GM12891 (cell line): Measurements from ENCODE around the gene PPFIBP1.
A peak's percentile ranks its signal among the peaks of the same experiment; 100 is the strongest.

ENCODE experiments used
- DNase-seq: peaks from one replicate; pipeline ENCODE4 v3.0.0; 2011; ENCODE audit warnings: low spot score; ENCODE audit not compliant: insufficient read length
- FAIRE-seq: peaks from 2 replicates; lab custom pipeline; 2011; peaks lifted over from hg19 to GRCh38; lab: Jason Lieb, UNC
- PAX5 ChIP-seq: IDR thresholded peaks from 2 replicates; pipeline ENCODE4 v1.6.1; 2011; ENCODE audit warnings: low read length, moderate library complexity, mild to moderate bottlenecking; ENCODE audit not compliant: insufficient read depth, severe bottlenecking
- POLR2A ChIP-seq: IDR thresholded peaks from 2 replicates; pipeline ENCODE4 v1.6.1; 2011; ENCODE audit warnings: low read depth, low read length, control low read depth
- POLR2AphosphoS5 ChIP-seq: IDR thresholded peaks from 2 replicates; pipeline ENCODE4 v1.6.1; 2011; ENCODE audit warnings: low read depth, low read length, control low read depth
- POU2F2 ChIP-seq: IDR thresholded peaks from 2 replicates; pipeline ENCODE4 v1.6.1; 2011; ENCODE audit warnings: low read depth, mild to moderate bottlenecking, control low read depth, low read length, moderate library complexity
- SPI1 ChIP-seq: IDR thresholded peaks from 2 replicates; pipeline ENCODE4 v1.6.1; 2011; ENCODE audit warnings: low read depth, low read length, control low read depth
- TAF1 ChIP-seq: IDR thresholded peaks from 2 replicates; pipeline ENCODE4 v1.6.1; 2011; ENCODE audit warnings: low read depth, low read length, control low read depth

The PPFIBP1 gene

GRCh38 chr12:27524494-27524835, 459 bp downstream of the PPFIBP1 start:
- TF ChIP-seq SPI1 (no peak), PAX5 (no peak), POLR2A (no peak), POLR2AphosphoS5 (no peak), TAF1 (no peak), POU2F2 (no peak)
- DNase-seq (no peak), FAIRE-seq (no peak)

DNA sequence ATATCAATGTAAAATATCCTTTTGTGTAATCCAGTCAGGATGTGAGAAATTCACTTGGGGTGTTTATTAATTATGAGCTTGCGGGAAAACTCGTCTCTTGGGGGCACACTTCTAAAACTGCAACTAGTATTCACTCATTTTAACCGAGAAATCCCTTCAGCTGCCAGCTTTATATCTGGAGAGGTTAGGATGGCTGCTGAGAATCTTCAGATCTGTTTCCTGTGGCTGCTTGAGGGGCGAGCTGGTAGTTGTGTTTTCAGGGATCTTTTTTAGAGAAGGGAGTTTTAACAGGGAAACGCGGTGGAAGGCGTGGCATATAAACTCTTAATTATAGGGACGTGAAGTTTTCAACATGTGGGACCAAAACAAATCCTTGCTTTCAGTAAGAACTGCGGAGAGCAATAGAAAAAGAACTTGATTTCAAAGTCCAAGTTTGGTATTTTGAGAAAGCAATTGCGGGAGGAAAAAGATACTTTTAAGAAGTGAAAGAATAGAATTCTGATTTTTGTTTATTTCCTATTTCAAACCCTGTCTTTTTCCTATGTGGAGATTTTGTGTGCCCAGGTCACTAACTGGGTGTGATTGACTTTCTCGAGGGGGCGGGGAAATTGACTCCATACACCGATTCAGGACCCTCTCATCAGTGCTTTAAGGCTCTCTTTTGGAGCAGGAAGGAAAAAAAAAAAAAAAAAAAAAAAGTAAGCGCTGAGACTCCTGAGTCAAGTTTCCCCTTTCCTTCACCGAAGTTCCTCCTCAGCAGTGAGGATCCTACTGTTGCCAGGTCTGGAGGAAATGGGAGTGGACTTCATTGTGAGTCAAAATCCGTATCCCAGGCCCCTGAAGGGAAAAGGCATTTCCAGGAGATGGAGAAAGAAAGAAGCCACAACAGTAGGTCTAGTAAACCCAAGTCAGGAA, 1.1 kb downstream of the PPFIBP1 start:
- TF ChIP-seq POLR2AphosphoS5 (no peak), SPI1 (no peak), POU2F2 (no peak), TAF1 (no peak), PAX5 (no peak), POLR2A (no peak)
- FAIRE-seq (no peak), DNase-seq (no peak)

DNA sequence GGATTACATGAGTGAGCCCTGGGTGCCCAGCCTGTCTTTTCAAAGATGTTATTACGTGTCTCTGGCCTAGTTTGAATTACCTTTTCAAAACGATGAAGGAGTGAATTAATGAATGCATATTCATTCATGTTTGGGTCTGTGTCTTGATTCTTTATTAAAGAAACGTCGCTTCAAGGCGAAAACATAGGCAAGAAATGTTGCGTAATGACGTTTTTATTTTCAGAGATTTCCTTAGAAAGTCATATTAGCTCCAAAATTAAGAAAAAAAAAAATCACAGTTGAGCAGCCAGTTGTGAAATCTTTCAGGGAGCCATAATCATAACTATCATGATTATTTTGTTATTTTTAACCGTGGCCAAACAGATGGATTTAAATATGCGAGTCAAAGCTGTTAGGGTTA, 3.5 kb downstream of the PPFIBP1 start:
- FAIRE-seq (no peak), DNase-seq (no peak)
- TF ChIP-seq POU2F2 = no peak
- no peak for TF ChIP-seq POLR2AphosphoS5
- no peak for TF ChIP-seq SPI1

- DNase-seq = no peak
- no peak for TF ChIP-seq POLR2A
- no peak for TF ChIP-seq POLR2AphosphoS5
- no peak for TF ChIP-seq TAF1
- no peak for TF ChIP-seq PAX5
- no peak for TF ChIP-seq SPI1
- TF ChIP-seq POU2F2 = no peak
- peak; percentile 47 for FAIRE-seq
Measured at GRCh38 chr12:27528788-27529187, 4.8 kb downstream of the PPFIBP1 start.

DNA sequence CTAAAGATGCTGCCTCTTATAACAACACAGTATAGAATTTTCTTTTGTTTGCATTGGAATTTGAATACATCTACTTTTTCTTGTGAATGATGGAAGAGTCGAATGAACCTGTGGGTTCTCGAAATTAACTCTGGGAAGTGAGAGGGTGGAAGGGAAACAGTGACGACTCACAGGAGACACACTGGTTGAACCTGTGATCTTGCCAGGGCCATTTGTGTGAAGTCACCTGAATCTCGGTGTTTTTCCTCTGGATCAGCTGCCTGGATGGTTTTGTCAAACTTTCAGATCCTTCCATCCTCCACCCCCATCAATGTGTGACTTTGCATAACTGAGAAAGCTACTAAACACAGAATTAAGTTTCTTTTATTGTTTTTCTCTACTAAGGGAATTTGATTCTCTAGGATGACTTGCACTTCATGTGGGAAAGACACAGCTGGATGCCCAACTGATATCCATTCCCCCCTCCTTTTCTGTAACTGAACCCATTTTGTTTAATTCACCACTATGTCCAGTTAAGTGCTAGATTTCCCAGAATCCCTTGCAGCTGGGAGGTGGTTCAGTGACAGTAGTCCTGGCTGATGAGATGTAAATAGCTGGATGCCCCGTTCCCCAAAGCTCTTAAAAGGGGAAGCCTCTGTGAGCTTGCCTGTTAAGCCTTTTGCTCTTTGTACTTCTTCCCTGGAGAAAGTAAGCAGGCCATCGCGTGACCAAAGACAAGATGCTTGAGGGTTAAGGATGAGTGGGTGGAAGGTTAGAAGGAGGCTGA, 6.3 kb downstream of the PPFIBP1 start:
- TF ChIP-seq TAF1 (no peak), SPI1 (peak; percentile 26; the same call in 1 of the 2 replicates)
- FAIRE-seq (peak; percentile 82), DNase-seq (no peak)

- TF ChIP-seq SPI1 = no peak
- no peak for TF ChIP-seq POLR2AphosphoS5
- no peak for FAIRE-seq
- no peak for DNase-seq
Measured at GRCh38 chr12:27531896-27532295, 7.9 kb downstream of the PPFIBP1 start.

GRCh38 chr12:27534060-27534764, 10.2 kb downstream of the PPFIBP1 start:
- peak; percentile 66 for FAIRE-seq

GRCh38 chr12:27534765-27535161, 10.8 kb downstream of the PPFIBP1 start:
- no peak for DNase-seq
- TF ChIP-seq TAF1 = no peak
- TF ChIP-seq POLR2AphosphoS5 = no peak
- no peak for TF ChIP-seq SPI1
- TF ChIP-seq POLR2A = no peak
- TF ChIP-seq PAX5 = no peak
- no peak for TF ChIP-seq POU2F2
- peak; percentile 20 for FAIRE-seq

More at GRCh38 chr12:27534060-27534764, 10.2 kb downstream of the PPFIBP1 start:
- TF ChIP-seq POLR2A (no peak), POU2F2 (no peak), TAF1 (no peak), PAX5 (peak; percentile 10), POLR2AphosphoS5 (no peak), SPI1 (0 out of 2 replicates have a peak, but pooled peaks have one; percentile 0)
- no peak for DNase-seq

DNA sequence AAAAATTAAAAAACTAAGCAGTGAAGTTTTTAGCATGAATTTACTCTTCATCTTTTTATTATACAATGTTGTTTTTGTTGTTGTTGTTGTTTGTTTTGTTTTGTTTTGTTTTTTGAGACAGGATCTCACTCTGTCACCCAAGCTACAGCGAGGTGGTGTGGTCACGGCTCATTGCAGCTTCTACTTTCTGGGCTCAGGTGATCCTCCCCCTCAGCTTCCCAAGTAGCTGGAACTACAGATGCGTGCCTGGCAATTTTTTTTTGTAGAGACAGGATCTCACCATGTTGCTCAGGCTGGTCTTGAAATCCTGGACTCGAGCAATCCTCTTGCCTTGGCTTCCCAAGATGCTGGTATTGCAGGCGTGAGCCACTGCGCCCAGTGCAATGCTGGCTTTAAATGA, 11.3 kb downstream of the PPFIBP1 start:
- DNase-seq (no peak), FAIRE-seq (no peak)
- no peak for TF ChIP-seq POLR2AphosphoS5
- TF ChIP-seq PAX5 = no peak
- no peak for TF ChIP-seq POLR2A
- TF ChIP-seq SPI1 = no peak
- no peak for TF ChIP-seq POU2F2
- no peak for TF ChIP-seq TAF1
